ENCODE measurements around the gene KIDINS220.

KIDINS220 gene

DNA sequence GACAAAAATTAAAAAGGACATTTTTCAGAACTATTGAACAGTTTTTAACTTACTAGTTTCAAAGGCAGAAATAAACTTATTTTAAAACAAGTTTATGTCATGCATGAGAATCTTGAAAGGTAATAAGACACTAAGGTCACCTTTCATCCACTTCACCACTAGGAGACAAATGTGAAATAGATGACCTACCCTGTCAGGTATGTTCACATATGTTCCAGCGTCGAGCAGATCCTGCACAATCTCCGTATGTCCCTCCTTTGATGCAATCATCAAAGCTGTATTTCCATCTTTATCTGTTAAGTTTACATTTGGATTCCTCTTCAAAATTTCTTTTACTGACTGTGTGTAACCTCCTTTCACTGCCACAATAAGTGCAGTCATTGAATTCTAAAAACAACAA, 34.7 kb downstream of the KIDINS220 start:
- DNase-seq = no peak

DNA sequence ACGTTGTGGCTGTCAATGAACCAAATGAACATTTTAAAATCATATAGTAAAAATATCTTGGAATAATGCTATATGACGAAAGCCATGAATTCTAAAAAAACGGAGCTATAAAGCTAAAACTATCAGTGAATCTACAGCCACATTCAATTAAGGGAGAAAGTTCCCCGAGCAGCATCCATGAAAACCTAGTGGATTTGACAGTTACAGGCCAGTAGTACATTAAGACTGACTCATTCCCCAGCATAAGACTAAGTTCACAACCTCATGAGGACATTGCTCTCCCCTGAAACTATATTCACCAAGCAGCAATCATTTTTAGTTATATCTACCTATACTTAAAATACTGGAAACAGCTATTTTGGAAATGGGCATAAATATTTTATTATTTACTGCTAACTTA, 36.6 kb downstream of the KIDINS220 start:
- no peak for DNase-seq

DNA sequence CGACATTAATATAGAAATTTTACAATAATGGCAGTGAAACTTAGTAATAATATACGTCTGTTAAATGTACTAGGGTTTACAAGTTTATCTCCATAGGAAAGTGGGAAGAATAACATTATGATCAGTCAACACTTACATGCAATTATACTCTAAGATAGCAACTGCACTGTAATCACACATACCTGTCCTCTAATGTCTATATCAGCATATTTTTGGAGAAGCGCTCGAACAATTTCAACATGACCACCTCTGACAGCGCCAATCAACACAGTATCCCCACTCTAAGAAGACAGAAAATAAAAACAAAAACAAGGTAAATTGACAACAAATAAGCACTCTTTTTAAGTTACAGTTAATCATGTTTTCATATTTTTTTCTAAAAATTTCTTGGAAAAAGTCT, 37.2 kb downstream of the KIDINS220 start:
- no peak for DNase-seq

DNA sequence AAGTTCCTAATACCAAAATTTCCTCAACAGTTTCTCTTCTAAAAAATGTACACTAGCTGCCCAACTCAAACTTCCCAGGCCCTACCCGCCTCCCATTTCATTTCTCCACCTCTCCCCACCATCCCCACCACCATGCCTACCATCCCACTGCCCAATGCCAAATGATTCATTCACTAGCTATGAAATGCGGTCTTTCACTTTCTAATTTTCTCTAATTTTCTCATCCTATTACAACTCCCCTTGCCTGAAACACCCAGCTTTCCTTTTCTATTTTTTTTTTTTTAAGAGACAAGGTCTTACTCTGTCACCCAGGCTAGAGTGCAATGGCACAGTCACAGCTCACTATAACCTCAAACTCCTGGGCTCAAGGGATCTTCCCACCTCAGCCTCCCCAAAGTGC, 38.4 kb downstream of the KIDINS220 start:
- no peak for DNase-seq

DNA sequence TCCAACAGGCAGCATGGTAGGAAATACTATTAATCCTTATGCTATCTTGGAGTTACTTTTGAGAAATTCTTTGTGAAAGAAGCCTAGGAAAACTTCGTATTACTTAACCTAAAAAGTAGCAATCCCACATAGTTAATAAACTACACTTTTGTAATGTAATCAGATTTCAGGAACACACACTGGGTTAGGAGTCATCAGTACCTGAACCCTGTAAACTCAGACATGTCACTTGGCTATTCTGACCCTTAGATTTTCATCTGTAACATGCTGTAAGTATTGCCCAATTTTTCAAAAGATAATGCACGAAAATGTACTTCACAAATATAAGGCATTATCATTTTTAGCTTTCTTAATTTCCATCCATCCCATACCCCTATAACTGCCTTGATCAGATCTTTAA, 39.0 kb downstream of the KIDINS220 start:
- no peak for DNase-seq

DNA sequence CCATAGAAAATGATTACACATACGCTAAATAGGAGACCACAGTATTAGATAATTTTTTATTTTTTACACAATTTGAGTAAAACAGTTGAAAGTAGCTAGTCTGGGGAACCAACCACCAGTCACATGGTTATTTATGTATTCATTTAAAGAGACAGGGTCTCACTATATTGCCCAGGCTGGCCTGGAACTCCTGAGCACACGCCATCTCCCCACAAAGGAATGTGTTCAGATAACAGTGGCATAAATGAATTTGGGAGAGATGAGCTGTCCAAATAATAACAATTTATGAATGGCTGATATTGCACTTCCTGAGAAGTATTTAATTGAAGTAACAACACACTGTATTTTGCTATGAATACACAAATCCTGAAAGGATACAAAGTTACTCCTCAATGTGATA, 39.7 kb downstream of the KIDINS220 start:
- no peak for DNase-seq

DNA sequence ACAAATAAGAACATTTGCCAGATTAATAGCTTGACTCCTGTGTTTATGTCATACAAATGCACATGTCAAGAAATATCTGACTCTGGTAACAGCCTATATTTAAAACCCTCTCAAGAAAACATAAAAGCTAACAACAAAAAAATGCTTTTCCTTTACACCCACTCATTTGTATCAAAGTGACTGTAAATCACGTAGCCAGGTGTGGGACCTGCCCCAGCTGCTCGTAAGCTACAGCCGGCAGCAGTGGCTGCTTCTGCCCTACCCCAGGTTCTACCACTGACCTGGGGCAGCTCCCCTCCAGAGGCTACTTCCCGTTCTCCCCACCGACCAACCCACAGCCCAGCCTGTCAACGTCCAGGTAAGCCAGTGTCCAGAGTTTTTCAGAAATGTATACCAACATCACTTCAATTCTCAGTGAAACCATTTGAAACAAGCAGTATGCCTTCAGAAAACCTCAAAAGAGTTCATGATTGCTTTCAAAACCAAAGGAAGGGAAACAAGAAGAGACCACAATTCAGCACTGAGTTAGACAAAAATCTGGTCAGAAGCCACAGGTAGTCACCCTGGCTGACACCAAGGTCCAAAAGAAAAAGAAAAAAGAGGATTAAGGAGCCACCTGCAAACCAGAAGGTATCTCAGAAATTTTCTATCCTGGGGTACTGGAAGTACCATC, 40.4 kb downstream of the KIDINS220 start:
- no peak for DNase-seq

DNA sequence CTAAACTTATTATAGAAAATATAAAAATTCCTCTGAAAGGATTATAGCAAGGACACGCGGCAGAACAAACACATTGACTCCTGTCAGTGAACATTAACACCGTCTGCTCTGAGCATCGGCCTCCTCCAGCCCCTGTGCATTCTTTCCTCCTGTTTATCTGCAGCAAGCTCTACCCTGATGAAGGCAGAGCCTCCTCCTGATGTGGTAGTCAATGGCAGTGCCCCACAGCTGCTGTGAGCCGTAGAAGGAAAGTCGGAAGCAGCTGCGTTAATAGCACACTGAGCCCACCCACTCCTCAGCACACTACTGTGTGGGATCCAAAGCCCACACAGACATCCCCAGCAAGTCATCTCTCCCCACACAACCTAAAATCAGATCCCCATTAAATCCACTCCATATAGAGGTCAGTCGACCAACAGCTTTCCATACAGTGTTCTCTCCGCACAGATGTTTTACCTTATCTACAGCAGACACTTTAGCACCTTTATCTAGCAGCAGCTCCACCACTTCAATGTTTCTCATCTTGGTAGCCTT, 41.0 kb downstream of the KIDINS220 start:
- DNase-seq = no peak

DNA sequence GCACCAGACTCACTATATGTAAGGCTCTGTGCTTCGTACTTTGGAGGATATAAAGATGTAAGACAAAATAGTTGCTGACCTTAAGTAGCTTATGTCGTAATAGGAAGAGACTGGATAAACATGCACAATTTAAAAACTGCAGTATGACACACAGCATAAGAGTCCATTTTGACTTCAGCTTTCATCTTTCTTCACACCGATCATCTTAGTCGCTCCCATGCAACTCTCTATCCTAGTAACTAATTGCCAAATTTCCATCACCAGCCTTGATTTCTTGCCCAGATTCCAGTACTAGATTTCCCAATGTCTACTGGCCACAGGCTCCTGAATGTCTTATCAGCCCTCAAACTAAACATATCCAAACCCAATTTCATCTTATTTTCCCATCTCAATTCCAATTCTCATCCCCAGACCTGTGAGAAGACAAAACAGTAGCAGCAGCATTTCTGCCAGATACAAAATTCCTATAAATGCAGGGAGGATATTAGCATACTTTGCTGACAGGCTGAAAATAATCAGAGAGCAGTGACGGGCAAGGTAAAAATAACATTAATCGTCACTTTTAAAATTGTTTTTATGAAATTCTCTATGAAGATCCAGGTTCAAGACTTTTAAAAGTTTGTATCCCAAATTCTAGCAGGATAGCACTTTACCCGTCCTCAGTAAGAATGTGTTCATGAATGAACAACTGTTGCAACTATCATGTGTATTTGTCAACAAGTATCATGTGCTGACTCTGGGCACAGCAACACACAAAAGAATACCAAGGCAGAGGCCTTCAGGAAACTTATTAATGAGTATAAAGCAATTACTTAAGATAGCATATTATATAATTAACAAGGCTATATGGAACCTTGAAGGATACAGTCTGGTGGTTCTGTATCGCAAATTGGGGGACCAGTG, 42.2 kb downstream of the KIDINS220 start:
- DNase-seq = no peak

DNA sequence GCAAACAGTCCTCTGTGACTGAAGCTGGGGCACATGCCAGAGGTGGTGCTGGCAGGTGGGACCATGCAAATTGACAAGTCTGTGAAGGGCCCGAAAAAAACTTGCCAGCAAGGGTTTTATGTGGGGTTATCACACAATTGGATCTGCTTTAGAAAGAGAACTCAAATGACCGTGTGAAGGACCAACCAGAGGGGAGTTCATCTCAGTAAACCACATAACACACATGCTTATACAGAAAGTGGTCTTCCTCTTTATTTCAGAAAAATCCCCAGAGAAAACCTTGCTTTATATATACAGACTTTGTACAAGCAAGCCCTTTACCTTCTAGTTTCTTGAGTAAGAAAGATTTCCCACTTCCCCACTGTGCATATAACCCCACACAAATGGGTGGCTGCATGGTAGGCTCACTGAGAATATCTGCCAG, 46.7 kb downstream of the KIDINS220 start:
- DNase-seq = no peak

DNA sequence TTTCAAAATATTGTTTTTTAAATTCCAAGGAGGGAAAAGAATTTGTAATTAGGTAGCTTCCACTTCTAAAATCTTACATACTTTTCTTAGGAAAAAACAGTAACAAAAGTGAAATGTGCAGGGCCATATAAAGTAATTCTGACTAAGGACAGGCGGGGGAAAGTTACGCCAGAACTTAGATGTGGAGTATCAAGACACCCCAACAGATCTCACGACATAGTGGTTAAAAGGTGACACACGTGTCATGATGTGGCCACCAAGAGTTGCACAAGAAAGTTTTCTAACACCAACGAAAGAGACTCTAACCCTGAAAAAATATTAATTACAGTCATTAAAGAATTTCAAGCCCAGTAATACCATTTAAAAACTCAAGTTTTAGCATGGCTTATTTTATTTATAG, 51.0 kb downstream of the KIDINS220 start:
- no peak for DNase-seq

DNA sequence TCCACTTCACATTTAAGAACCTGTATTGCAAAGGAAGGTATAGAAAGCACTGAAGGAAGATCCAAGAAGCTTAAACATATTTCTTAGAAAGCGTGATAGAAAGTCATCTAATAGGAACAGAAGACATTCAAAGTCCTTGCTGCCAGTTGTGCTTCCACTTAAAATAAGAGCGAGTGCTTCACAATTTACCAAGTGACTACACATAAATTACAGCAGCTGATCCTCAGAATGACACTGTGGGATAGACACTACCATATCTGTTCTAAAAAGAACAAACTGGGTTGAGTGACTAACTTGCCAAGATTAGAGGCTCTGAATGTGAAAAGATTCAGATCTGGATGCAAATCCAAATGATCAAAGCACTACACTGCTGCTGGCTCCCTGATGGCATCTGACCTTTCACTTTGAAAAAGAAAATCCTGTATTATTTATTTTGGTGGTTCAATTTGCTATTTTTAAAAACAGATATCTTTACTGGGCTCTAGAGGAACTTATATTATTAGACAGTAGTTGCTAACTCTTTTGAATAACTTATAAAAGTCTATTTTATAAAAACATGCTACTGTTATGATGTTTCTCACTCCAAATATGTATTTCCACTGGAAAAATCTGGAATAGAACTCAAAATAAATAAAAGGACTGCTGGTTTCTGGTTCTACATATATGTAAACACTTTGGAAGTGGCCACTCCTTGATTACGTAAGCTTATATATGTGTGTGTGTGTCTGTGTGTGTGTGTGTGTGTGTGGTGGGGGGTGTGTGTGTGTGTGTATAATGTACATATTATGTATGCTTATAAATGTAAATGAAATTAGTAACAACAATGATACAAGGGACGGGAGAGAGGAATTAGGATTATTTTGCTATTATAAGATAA, 57.4 kb downstream of the KIDINS220 start:
- DNase-seq = no peak

DNA sequence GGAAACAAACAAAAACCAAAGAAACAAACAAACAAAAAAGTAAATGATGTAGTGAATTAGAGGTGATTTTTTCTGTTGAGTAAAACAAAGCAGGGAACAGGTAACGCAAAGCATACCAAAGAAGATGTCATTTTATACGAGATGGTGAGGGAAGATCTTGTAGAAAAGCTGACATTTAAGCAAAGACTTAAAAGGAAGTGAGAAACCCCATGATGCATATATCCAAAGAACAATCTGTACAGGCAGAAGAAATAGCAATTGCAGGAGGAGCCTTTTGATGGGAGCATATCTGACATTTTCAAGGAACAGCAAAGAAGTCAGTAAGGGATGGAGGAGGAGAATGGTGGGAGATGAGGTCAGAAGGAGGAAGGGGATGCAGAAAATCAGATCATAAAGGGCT, 63.0 kb downstream of the KIDINS220 start:
- no peak for DNase-seq

DNA sequence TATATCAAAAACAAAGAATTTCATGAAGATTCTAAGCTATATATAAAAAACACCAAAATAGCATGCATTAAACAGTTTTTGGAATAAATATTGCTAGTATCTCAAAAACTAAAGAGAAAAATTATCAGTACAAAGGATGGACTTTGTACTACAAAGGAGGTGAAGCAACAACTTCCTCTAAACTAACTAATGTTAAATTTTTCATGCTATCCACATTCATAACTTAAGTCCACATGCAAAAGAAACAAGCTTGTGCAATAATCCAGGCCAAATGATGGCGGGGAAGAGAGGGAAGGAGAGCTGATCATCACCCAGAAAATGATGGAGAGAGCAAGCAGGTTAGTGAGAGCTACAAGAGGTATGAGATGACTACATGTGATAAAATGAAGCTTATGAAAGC, 70.1 kb downstream of the KIDINS220 start:
- no peak for DNase-seq

DNA sequence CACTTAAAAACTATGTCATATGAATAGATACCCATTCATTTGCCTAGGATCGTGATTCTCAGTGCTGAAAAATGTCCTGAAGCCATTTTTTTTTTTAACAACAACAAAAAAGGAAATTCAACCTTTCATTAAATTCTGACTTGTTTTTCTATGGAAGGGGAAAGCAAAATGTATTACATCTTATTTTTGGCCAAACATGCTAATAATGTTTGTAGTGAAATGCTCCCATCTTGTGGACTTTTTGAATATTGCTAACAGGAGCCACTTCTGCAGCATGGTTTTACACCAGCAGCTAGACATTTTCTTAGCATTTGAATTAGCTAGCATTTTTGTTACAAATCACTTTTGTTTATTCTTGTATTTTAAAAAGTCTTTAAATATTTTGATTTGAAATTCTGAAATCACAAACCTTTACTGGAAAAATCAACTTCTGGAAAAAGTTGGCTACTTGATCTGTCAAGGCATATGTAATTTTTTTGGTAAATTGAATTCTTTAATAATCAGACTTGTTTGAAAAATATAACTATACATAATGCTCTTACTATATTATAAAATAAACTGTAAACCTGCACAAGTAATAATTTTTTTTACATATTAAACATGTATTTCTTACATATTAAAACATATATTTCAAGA, 75.8 kb downstream of the KIDINS220 start:
- no peak for DNase-seq

DNA sequence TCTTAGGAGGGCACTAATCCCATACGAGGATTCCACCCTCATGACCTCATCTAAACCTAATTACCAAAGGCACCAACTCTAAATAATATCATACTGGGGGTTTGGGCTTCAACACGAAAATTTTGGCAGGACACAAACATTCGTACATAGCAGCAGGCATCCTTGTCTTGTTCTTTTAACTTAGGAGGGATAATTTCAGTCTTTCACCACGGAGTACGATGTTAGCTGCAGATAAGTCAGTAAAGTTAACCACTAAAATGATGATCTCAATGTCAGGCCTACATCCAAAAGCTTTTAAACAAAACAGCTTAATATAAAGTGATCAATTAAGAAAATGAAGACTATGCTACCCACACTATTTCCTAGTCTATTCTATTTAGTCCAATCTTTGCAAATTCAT, 80.7 kb downstream of the KIDINS220 start:
- no peak for DNase-seq

DNA sequence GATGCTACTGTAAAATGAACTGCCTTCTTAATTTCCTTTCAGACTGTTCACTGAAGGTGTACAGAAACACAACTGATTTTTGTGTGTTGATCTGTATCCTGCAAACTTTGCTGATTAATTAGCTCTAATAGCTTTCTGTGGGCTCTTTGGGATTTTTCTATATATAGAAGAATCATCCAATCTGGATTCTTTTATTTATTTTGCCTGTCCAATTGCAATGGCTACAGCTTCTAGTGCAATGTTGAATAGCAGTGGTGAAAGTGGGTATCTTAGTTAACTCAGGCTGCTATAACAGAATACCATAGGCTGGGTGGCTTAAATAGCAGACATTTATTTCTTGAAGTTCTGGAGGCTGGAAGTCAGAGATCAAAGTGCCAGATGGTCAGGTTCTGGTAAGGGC, 81.2 kb downstream of the KIDINS220 start:
- DNase-seq = no peak

DNA sequence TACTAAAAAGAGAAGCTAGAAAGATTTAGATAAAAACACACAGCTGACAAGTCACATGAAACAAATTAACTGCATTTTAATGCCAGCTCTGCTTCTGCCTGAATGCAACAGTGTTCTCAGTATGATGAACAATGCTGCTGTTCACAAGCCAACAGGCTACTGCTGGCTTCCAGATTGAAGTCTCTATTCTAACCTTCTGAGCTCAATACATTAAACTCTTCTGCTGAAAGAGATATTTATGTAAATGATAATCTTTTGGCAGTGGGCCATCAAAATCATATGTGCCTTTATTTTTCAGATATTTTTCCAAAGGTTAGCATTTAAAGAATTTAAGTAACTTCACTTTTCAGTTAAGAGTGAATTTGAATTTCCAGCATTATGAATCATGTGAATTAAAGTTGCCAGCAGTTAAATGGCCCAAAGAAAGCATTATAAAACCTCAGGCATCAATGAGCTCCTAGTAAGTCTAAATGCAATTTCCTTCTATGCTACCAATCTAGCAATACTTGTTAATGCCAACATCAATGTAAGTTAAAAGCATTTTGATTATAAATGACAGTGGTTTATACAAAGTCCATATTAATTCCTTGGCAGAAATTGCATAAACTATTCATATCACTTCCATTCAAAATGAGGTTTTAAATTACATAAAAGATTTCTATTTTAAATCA, 83.2 kb downstream of the KIDINS220 start:
- no peak for DNase-seq

DNA sequence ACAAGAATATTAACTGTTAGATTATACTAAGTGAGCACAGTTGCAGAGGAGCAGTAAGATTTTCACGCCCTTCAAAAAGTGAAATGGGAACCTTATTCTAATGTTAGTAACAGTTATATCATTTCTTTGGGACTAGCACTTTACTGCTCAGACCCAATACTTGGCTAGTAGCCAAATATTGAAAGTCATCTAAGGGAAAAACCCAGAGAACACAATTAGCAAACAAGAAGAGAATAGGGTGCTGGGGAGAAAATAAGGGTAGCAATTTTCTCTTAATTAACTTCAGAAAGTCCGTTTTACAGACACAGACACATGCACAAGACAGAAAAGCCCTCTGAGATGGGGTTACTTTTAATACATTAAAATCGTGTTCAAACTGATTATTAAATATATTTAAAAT, 83.8 kb downstream of the KIDINS220 start:
- DNase-seq = no peak

DNA sequence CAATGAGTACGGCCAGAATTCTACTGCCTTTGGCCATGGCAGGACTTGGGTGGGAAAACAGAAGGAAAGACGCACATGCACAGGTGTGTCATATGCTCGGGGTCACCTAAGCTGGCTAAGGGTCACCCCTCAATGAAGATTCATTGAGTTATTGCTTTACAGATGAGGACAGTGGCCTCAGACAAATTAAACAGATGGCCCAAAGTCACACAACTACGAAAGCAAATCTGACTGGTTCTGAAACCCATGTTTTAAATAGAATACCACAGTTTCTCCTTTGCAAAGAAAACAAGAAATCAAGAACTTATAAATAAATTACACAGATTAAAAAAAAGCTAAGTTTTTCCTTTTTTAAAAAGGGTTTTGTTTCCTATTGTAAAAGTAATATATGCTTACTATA, 85.0 kb downstream of the KIDINS220 start:
- DNase-seq = no peak

DNA sequence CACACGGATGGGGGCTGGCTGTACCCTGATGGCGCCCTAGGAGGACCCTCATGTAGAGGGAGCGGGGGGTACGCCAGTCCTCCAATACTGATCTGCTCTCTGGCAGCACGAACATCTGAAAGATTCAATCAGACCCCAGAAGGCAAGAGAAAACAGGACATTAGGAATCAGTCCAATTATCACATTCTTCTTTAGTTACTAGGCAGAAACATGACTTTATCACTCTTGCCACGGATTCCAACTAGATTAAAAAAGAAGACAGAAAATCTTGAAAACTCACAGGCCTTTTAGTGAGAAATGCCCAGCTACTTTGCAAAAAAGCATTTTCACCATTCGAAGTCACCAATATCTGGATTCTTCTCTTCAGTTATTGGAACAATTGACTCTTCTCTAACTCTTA, 87.2 kb downstream of the KIDINS220 start:
- DNase-seq = no peak

DNA sequence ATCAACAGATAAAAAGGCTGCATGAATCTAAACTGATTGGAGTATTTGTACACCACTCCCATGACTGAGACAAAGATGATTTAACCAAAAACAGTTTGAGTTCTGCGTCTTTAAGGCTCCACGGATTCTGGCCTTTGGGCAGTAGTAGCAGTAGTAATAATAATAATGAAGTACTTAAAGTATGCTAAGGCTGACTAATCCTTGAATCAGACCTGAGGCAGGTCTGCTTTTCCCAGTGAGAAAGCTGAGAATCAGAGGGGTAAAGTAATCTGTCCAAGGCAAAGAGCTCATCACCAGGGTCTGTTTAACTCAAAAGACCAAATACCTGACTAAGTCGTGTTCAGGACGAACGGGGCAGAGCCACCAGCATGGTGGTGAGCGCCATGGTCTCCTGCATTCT, 94.2 kb downstream of the KIDINS220 start:
- DNase-seq = no peak
